SK-N-SH (cell line): Measurements from ENCODE around the gene IQGAP1. TPM values are rescaled to one million over a fixed set of nuclear protein-coding genes. Genes with fewer than 3 reads are reported as not detected.
"Not testable (repeated sequence)": the region's sequence is repeated elsewhere in the genome, so short reads cannot be mapped to it uniquely, and the experiment has no call there.

ENCODE experiments used
- CTCF ChIA-PET: fragments of 300-600, 350-600 bp; formaldehyde crosslinking; extraction: SDS; loops from one replicate; lab custom pipeline; 2021; lab: Yijun Ruan, JAX
- POLR2A ChIA-PET: fragments of 350-600 bp; sonication (Branson Sonifier 250); formaldehyde crosslinking; extraction: SDS; loops from one replicate; lab custom pipeline; 2020; ENCODE audit warnings: antibody characterized with exemption, inconsistent platforms; lab: Yijun Ruan, JAX
- DNase-seq: peaks from one replicate; pipeline ENCODE4 v3.0.0; 2012
- H2AFZ ChIP-seq: fragments of 200-600 bp; sonication (generic); 2 replicates; pipeline ENCODE4 v1.8.1; 2016; ENCODE audit warnings: antibody characterized with exemption, mild to moderate bottlenecking, low read depth
- H3F3A ChIP-seq: fragments of 200-600 bp; sonication (generic); replicated peaks from 2 replicates; pipeline ENCODE3; 2016; ENCODE audit warnings: antibody characterized with exemption, mild to moderate bottlenecking; ENCODE audit not compliant: insufficient read depth
- H3K27ac ChIP-seq, 2 experiments: fragments of 200-500 bp in 1 of 2; fragments of 200-600 bp in 1 of 2; sonication (Bioruptor generic) in 1 of 2; sonication (generic), shearing (Covaris generic) in 1 of 2; 2 replicates each; pipeline versions ENCODE4 v1.5.1 to v1.6.1; 2014 to 2016; ENCODE audit warnings: low read depth in 2 of 2, inconsistent platforms in 1 of 2, low read length in 1 of 2, mild to moderate bottlenecking in 1 of 2, mixed read lengths in 1 of 2
- H3K27me3 ChIP-seq: fragments of 200-600 bp; sonication (generic), shearing (Covaris generic); 2 replicates; pipeline ENCODE4 v1.6.1; 2016; ENCODE audit warnings: mixed run types; ENCODE audit not compliant: insufficient read depth
- H3K36me3 ChIP-seq, 2 experiments: fragments of 200-500 bp in 1 of 2; fragments of 200-600 bp in 1 of 2; sonication (Bioruptor generic) in 1 of 2; sonication (generic) in 1 of 2; replicated peaks in 1 of 2; 2 replicates each; pipeline versions ENCODE3 to v1.5.1; 2014 to 2016; ENCODE audit warnings: low read length in 1 of 2, mild to moderate bottlenecking in 1 of 2; ENCODE audit not compliant: insufficient read depth in 2 of 2, control insufficient read depth in 1 of 2
- H3K4me1 ChIP-seq, 2 experiments: fragments of 200-500 bp in 1 of 2; fragments of 200-600 bp in 1 of 2; sonication (Bioruptor generic) in 1 of 2; sonication (generic), shearing (Covaris generic) in 1 of 2; 2 replicates each; pipeline versions ENCODE4 v1.5.1 to v1.6.1; 2014 to 2016; ENCODE audit warnings: low read depth in 1 of 2, low read length in 1 of 2, mixed run types in 1 of 2; ENCODE audit not compliant: insufficient read depth in 2 of 2, control insufficient read depth in 1 of 2
- H3K4me2 ChIP-seq: fragments of 200-600 bp; sonication (generic), shearing (Covaris generic); 2 replicates; pipeline ENCODE4 v1.6.1; 2017; ENCODE audit warnings: mixed run types
- H3K4me3 ChIP-seq, 2 experiments: fragments of 200-500 bp in 1 of 2; fragments of 200-600 bp in 1 of 2; sonication (Bioruptor generic) in 1 of 2; sonication (generic), shearing (Covaris generic) in 1 of 2; 2 replicates each; pipeline versions ENCODE4 v1.5.1 to v1.8.1; 2014 to 2016; ENCODE audit warnings: low read depth in 2 of 2, inconsistent platforms in 1 of 2, low read length in 1 of 2, mild to moderate bottlenecking in 1 of 2, mixed read lengths in 1 of 2, moderate library complexity in 1 of 2
- H3K79me2 ChIP-seq: fragments of 200-600 bp; sonication (generic); 2 replicates; pipeline ENCODE4 v1.8.1; 2017; ENCODE audit warnings: mild to moderate bottlenecking; ENCODE audit not compliant: insufficient read depth
- H3K9ac ChIP-seq: fragments of 200-600 bp; sonication (generic); 2 replicates; pipeline ENCODE4 v1.6.1; 2017; ENCODE audit warnings: mixed run types
- H3K9me2 ChIP-seq: fragments of 200-600 bp; sonication (generic); 2 replicates; pipeline ENCODE4 v1.6.1; 2017; ENCODE audit warnings: mixed run types
- H3K9me3 ChIP-seq: fragments of 200-600 bp; sonication (generic); 2 replicates; pipeline ENCODE4 v1.6.1; 2017; ENCODE audit warnings: mixed run types, mild to moderate bottlenecking, moderate library complexity
- H4K20me1 ChIP-seq: fragments of 200-600 bp; sonication (generic); 2 replicates; pipeline ENCODE4 v1.6.1; 2017; ENCODE audit warnings: mild to moderate bottlenecking, mixed run types; ENCODE audit not compliant: insufficient read depth
- GATA2 ChIP-seq: sonication (generic); formaldehyde crosslinking; IDR thresholded peaks from 2 replicates; pipeline ENCODE4 v1.5.0; 2020; ENCODE audit warnings: mild to moderate bottlenecking, missing genetic modification reagents
- NFIC ChIP-seq: IDR thresholded peaks from 2 replicates; pipeline ENCODE4 v1.4.0; 2012; ENCODE audit warnings: borderline replicate concordance
- REST ChIP-seq: IDR thresholded peaks from 2 replicates; pipeline ENCODE4 v1.6.1; 2012; ENCODE audit warnings: mild to moderate bottlenecking, low read depth, low read length, moderate library complexity
- RXRA ChIP-seq: IDR thresholded peaks from 2 replicates; pipeline ENCODE4 v1.4.0; 2012; ENCODE audit warnings: low read depth, mild to moderate bottlenecking, borderline replicate concordance
- SIN3A ChIP-seq: IDR thresholded peaks from 2 replicates; pipeline ENCODE4 v1.6.1; 2012; ENCODE audit warnings: low read depth, mild to moderate bottlenecking, low read length, moderate library complexity, borderline replicate concordance
- SMC3 ChIP-seq: IDR thresholded peaks from 2 replicates; pipeline ENCODE4 v1.6.1; 2012; ENCODE audit warnings: low read depth, low read length, improper control_type of control experiment
- TCF12 ChIP-seq: IDR thresholded peaks from 2 replicates; pipeline ENCODE4 v1.4.0; 2012
- ZBTB33 ChIP-seq: IDR thresholded peaks from 2 replicates; pipeline ENCODE4 v1.4.0; 2012; ENCODE audit warnings: low read depth, borderline replicate concordance
- WGBS: methylation state at CpG from one replicate; pipeline ENCODE4 v1.1.6; 2017; ENCODE audit warnings: low lambda C conversion rate; 5-methylcytosine and 5-hydroxymethylcytosine counted together
- polyA plus RNA-seq, 3 experiments: library from polyadenylated mRNA; depleted of rRNA; stranded (reverse); fragments of >200 nt; gene quantifications; 2 replicates each; pipeline ENCODE4 v1.2.3, GENCODE V29; 2012

Gene IQGAP1
- polyA plus RNA-seq, 1 of the 3 experiments (the other 2 are of a cell fraction): 56.5 TPM

GRCh38 chr15:90345857-90346256 lies 42.2 kb upstream of the IQGAP1 start:
- no peak for DNase-seq
- POLR2A ChIA-PET: no interaction called here

GRCh38 chr15:90347431-90348065 lies 40.5 kb upstream of the IQGAP1 start:
- POLR2A ChIA-PET: not testable (repeated sequence)

More at GRCh38 chr15:90345857-90346256, 42.2 kb upstream of the IQGAP1 start:
- no peaks in the 10 kb centered on the region for H3K9me2 ChIP-seq
- H3K4me1 ChIP-seq: peaks cover 4 to 5% of the 10 kb centered on the region in 2 experiments; a peak in 1 of 4 replicates
- peaks cover 18% of the 10 kb centered on the region for H3F3A ChIP-seq
- H3K4me2 ChIP-seq: no peak overlapping the region
- no peak overlapping the region for H2AFZ ChIP-seq
- H3K4me3 ChIP-seq: no peak overlapping the region
- CTCF ChIA-PET: interaction anchor here (1.4 kb wide), 1 partner anchor 8 kb away, joined by 5 read pairs; no protein-coding TSS in a partner anchor
- H3K27me3 ChIP-seq: no peaks in the 10 kb centered on the region
- WGBS: 44% methylated on average over 2 of the region's 2 CpGs
- H4K20me1 ChIP-seq: no peaks in the 10 kb centered on the region
- H3K9me3 ChIP-seq: no peaks in the 10 kb centered on the region
- no peak for TF ChIP-seq SMC3
- no peak for TF ChIP-seq RXRA
- TF ChIP-seq TCF12: no peak
- no peak for TF ChIP-seq ZBTB33
- no peak for TF ChIP-seq REST
- TF ChIP-seq SIN3A: no peak
- no peak for TF ChIP-seq GATA2
- TF ChIP-seq NFIC: no peak
- H3K79me2 ChIP-seq: no peaks in the 10 kb centered on the region
- no peaks in the 10 kb centered on the region for H3K36me3 ChIP-seq
- H3K27ac ChIP-seq: no peak overlapping the region
- no peak overlapping the region for H3K9ac ChIP-seq

More at GRCh38 chr15:90347431-90348065, 40.5 kb upstream of the IQGAP1 start:
- not testable (repeated sequence) for H3K79me2 ChIP-seq, H3K4me3 ChIP-seq, H3K27me3 ChIP-seq, H3K27ac ChIP-seq, H3K9me3 ChIP-seq, H3K9ac ChIP-seq, H2AFZ ChIP-seq, DNase-seq, H4K20me1 ChIP-seq, H3K36me3 ChIP-seq, H3K9me2 ChIP-seq, H3K4me2 ChIP-seq, H3K4me1 ChIP-seq
- WGBS: 89% methylated on average over 1 of the region's 1 CpG
- peaks cover 18% of the 10 kb centered on the region for H3F3A ChIP-seq
- CTCF ChIA-PET: interaction anchor here (1.0 to 1.2 kb wide), 2 partner anchors 28 to 134 kb away, joined by 3 read pairs; no protein-coding TSS in a partner anchor
